ENCODE data around the gene TNFRSF8. TPM values are rescaled to one million over a fixed set of nuclear protein-coding genes. Genes with fewer than 3 reads are reported as not detected.
"Not testable (repeated sequence)": the region's sequence is repeated elsewhere in the genome, so short reads cannot be mapped to it uniquely, and the experiment has no call there.

Gene TNFRSF8
- total RNA-seq, 1 donor from 2014 or later, result 0.10 TPM

DNA sequence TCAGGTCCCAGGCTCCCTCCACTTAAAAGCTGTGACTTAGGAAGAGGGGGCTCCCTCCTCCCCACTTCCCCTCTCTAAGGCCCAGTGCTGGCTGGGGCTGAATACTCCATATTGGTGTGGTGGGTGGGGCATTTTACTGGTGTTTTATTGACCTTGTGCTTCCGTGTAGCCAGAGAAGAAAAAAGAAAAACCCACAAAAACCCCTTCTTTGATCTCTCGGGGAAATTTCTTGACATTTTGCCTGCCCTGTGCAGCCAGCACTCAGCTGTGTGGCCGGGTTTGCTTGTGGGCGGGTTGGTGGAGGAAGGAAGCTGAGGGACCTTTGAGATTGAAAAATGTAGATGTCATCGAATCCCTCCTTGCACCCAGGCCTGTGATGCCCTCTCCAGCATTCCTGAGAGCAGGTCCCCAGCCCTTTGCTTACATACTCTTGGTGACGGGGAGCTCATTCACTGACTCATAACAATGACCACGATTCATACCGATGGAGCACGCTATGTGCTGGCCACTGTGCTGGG, 24.8 kb downstream of the TNFRSF8 start:
- DNase-seq, result no peak

DNA sequence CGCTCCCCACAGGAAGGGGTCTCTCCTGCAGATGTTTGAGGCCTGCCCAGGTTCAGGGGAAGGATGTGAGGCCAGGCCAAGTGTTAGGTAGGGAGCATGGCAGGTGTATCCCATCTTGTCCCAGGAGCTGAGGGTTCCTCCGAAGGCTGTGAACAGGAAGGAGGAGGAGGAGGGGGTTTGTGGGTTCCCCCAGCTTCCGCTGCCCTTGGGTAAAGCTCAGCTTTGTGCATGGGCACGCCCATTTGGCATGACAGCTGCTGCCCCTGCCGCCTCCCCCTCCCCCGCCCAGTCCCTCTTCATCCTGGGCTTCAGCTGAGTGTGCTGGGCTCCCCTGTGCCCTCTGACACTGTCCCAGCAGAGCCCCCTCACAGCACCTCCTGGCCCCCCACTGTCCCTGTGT, 25.5 kb downstream of the TNFRSF8 start:
- DNase-seq, result no peak

DNA sequence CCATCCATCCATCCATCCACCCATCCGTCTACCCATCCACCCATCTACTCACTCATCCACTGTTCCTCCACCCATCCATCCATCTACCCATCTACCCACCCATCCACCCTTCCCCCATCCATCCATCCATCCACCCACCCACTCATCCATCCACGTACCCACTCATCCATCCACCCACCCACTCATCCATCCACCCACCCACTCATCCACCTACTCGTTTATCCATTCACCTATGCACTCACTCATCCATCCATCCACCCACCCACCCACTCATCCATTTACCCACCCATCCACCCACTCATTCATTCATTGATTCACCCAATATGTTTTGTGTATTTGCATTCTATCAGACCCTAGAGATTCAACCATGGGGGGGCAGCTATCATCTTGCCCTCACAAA, 27.2 kb downstream of the TNFRSF8 start:
- no peak for DNase-seq

DNA sequence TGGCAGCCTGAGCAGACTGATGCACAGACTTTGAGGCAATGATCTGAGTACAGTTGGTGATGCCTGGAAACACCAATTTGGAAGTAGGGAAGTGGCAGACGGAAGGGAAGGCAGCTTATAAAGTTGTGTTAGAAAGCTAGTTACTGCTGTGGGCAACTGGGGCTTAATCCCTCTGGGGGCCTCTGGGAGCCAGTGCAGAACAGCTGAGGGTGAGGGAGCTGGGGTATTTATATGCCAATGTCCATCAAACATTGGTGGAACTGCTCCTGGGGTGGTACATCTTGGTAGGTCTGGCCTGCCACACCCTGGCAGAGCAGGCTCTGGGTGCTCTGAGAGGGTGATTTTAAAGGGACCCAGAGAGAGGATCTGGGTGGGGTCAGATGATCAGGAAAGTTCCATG, 28.1 kb downstream of the TNFRSF8 start:
- DNase-seq, result no peak

DNA sequence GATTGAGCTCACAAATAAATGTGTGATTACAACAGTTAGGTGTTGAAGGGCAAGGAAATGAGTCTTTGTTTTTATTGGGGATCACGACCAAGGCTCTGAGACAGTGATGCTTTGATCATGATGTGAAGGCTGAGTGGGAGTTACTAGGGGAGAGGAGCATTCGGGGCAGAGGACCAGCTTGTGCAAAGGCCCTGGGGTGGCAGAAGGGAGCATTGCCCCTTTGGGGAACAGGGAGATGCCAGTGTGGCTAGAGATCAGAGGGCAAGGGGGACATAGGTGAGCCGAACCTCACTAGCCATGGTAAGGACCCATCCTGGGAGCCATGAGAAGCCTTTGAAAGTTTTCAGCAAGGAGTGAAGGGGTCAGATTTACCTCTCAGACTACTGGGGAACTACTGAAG, 31.1 kb downstream of the TNFRSF8 start:
- DNase-seq, result no peak

DNA sequence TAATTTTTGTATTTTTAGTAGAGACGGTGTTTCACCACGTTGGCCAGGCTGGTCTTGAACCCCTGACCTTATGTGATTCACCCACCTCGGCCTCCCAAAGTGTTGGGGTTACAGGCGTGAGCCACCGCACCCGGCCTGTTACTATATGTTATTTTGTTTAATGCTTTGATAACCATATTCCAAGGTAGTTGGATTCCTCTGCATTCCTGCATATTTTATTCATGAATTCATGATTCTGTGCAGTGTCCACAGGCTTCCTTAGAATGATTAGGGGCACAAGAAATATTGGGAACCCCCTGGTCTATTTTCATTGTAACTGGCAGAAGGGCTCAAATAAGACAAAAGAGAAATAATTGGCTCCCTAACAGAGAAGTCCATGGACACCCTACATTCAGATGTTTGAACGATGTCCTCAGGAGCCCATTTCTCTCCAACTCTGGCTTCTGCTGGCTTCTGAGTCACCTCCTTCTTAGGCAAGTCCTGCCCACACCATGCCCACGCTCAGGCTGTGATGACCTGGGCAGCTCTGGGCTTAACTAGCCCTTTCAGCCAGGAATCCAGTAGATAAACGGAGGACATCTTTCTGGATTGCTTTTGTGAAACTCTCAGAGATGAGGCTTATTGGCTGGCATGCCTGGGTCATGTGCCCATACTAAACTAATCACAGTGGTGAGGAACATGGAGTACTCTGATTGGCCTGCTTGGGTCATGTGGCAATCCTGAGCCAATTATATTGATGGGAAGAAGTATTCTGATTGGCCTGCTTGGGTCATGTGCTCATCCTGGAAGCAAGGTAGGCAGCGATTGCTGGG, 32.6 kb downstream of the TNFRSF8 start:
- DNase-seq, result no peak

DNA sequence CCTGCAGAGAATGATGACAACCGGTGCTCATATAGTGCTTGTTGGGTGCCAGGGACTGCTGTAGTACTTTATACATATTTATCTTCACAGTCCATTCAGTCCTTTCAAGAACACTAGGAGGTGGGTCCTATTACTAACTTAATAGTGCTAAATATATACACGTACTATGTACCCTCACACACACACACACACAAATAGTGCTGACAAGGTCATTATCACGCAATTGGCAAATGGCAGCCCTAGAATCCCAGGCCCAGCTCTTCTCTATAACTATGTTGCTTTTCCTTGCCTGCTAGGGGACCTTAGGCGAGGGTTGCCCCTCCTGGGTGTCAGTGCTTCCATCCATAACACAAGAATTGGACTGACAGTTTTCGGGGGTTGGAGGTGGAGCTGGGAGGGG, 33.5 kb downstream of the TNFRSF8 start:
- no peak for DNase-seq

DNA sequence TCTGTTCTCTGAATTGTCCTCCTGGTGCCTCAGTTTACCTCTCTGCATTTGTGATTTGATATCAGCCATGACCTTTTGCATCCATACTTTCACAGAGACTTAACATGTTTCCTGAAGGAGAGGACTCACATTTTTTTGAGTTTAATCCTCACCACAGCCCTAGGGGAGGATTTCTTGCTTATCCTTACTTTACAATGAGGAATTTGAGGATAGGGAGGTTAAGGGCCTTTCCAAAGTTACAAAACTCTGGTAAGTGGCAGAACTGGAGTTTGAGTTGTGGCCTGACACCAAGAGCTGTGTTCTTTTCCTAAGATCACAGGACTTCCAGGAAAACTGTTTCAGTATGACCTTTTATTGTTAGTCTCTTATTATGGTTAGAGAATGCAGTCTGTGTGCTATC, 34.2 kb downstream of the TNFRSF8 start:
- no peak for DNase-seq

DNA sequence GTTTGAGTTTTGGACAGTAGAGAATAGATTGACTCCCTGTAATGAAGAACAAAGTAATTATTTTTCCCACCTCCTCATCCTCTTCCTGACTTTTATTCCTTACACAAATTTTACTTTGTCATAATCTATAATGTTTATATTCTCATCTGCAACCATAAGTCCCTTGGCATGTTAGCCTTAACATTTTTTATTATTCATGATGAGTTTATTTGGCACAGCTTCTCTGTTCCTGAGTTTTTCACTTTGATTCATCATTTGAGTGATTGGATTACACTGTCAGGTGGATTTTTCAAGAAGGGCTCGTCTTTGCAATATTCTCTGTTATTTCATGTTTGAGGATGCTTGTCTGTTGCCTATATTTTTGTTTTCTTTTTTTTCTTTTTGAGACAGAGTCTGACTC, 35.7 kb downstream of the TNFRSF8 start:
- DNase-seq, result no peak

DNA sequence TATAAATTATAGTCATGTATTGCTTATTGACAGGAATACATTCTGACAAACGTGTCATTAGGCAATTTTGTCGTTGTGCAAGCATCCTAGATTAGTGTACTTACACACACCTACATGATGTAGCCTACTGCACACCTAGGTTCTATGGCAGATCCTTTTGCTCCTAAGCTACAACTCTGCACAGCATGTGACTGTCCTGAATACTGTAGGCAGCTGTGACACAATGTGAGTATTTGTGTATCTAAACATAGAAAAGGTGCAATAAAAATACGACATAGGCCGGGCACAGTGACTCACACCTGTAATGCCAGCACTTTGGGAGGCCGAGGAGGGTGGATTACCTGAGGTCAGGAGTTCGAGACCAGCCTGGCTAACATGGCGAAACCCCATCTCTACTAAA, 36.5 kb downstream of the TNFRSF8 start:
- no peak for DNase-seq

DNA sequence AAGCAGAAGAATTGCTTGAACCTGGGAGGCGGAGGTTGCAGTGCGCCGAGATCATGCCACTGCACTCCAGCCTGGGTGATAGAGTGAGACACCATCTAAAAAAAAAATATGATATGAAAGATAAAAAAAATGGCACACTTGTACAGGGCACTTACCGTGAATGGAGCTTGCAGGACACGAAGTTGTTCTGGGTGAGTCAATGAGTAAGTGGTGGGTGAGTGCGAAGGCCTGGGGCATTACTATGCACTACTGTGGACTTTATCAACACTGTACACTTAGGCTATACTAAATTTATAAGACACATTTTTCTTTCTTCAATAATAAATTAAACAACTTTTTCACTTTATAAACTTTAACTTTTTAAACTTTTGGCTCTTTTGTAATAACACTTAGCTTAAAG, 37.0 kb downstream of the TNFRSF8 start:
- DNase-seq, result no peak

DNA sequence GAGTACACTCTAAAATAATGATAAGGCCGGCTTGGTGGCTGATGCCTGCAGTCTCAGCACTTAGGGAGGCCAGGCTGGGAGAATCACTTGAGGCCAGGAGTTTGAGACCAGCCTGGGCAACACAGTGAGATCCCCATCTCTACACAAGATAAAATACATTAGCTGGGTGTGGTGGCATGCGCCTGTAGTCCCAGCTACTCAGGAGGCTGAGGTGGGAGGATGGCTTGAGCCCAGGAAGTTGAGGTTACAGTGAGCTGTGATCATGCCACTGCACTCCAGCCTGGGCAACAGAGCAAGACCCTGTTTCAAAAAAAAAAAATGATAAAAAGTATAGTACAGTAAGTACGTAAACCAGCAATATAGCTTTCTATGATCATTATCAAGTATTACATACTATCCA, 38.0 kb downstream of the TNFRSF8 start:
- not testable (repeated sequence) for DNase-seq

DNA sequence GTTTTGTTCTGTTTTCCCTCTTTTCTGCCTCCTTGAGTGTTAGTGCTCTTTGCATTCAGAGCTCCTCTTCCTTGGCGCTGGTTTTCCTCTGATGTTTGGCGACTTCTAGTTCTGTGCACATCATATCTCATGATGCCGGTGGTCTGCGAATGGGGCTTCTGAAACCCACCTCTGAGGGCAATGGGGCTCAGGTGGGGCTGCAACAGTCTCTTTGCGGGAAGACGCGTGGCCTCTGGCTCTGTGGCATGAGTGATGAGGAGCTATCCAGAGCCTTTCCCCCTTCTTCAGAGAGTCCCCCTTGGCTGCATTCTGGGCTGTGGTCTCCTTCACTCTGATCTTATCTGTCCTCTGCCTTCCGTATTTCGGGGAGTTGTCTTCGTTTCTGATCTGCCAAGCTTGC, 39.0 kb downstream of the TNFRSF8 start:
- DNase-seq, result no peak

DNA sequence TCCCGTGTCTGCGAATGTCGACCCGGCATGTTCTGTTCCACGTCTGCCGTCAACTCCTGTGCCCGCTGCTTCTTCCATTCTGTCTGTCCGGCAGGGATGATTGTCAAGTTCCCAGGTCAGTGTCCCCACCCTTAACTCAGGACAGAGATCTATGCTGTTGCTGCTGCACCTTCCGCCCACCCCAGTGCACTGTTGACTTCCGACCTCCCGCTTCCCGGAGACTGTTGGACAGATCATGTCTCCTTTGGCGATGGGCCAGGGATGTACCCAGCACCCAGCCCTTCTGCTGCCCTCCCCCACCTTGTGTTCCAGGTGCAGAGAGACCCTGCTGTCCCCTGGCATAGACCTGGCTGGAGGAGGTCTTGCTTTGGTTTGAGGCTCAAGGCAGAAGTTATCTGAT, 41.3 kb downstream of the TNFRSF8 start:
- DNase-seq, result no peak

DNA sequence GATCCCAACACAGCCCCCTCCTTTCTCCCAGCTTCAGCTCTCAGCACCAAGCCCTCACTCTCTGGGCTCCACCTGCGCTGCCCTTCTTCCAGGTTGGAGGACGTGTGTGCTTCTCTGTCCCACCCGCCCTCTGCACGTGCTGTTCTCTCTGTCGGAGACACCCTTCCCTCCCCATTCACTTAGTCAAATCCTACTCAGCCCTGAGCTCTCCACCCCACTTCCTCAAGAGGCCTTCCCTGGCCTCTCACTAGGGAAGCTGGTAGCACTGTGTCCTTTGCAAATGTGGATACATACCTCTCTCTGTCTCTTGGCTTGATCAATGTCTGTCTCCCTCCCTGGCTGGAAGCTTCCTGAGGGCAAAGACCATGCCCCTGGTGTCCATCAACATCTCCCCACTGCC, 43.0 kb downstream of the TNFRSF8 start:
- DNase-seq, result no peak

DNA sequence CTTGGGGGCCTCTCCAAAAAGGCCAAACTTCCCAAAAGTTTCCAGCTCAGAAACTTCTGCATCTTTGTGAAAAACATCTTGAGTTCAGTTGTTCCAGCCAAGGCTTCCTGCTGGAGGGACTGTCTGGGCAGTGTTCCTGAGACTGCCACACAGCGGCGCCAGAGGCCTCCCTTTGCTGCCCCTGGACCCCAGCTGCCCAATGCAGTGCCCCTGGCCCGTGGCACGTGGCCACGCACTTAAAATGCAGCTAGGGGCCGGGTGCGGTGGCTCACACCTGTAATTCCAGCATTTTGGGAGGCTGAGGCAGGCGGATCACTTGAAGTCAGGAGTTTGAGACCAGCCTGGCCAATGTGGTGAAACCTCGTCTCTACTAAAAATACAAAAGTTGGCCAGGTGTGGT, 43.8 kb downstream of the TNFRSF8 start:
- DNase-seq, result not testable (repeated sequence)

DNA sequence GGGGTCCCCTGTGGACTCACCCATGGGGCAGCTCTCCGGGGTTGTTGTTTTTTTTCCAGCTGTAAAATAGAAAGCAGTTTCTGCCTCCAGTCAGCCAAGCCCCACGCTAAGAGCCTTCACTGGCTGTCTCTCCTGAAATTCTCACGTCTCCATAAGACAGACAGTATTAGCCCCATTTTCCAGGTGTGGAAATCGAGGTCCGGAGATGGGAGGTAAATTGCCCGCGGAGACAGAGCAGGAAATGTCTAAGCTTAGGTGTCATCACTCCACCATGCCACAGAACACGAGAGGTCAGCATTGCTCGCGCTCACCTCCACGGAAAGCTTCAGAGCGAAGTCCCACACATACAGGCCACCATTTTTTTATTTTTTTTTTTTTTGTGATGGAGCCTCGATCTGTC, 44.6 kb downstream of the TNFRSF8 start:
- no peak for DNase-seq

DNA sequence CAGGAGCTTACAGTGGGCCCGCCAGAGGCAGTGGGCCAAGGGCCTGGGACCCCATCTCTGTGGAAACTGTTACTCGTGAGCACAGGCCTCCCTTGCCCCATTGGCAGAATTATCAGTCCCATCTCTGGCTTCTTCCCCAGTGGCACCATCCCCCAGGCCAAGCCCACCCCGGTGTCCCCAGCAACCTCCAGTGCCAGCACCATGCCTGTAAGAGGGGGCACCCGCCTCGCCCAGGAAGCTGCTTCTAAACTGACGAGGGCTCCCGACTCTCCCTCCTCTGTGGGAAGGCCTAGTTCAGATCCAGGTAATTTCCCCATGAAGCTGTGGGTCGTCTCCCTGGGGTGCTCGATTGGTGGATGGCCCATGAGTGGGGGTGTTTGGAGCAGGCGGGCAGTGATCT, 46.8 kb downstream of the TNFRSF8 start:
- DNase-seq, result no peak

DNA sequence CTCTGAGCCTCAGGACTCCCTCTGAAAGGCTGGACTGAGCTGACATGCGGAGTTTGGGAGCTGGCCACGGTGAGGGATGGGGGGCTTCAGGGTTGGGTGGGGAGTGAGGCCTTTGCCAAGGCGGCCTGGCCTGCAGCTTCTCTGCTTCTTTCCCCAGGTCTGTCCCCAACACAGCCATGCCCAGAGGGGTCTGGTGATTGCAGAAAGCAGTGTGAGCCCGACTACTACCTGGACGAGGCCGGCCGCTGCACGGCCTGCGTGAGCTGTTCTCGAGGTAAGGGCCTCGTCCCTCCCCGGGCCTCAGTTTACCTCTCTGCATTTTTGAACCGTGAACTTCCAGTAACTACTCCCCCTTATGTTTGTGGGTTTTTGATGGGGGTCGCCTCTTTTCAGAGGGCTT, 48.6 kb downstream of the TNFRSF8 start:
- no peak for DNase-seq

DNA sequence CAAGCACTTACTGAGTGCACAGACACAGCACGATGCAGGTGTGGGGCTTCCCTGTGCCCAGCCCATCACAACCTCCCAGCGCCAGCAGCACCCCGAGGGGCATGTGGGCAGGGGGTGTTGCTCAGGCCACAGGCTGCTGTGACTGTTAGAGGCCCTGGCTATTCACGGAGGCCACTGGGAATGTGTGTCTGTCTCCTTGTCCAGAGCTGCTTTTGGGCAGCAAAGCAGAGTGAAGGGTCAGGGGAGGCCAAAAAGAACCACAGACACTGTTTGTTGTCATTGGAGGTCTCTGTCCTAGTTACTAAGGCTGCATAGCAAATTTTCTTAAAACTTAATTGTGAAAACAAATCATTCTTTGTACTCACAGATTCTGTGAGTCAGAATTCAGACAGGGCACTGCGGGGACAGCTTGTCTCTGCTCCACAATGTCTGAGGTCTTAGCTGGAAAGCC, 49.6 kb downstream of the TNFRSF8 start:
- DNase-seq, result no peak

DNA sequence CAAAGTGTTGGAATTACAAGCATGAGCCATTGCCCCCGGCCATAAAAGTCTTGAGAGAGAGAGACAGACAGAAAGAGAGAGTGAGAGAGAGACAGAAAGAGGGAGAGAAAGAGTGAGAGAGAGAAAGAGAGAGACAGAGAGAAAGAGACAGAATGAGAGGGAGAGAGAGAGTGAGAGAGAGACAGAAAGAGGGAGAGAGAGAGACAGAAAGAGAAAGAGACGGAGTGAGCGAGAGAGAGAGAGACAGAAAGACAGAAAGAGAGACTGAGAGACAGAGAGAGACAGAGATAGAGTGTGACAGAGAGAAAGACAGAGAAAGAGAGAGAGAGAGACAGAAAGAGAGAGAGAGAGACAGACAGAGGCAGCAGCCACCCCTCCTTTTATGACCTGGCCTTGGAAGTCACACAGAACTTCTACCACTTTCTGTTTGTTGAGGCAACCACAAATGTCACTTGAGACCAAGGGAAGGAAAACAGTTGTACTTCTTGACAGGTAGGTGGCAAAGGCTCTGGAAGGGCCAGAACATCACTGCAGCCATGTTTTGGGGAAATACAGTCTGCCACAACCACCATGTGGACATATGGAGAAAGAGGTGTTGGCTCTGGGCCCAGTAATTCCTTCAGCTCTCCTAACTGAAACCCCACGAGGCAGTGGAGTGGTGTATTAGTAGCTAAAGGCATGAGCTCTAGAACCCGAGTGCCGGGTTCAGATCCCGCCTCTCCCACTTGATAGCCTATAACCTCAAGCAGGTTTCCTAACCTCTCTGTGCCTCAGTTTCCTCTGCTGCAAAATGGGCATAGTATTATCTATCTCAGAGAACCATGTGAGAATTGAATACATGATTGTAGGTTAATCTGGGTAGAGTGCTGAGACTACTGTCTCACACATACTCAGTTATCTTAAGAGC, 50.6 kb downstream of the TNFRSF8 start:
- DNase-seq, result no peak

DNA sequence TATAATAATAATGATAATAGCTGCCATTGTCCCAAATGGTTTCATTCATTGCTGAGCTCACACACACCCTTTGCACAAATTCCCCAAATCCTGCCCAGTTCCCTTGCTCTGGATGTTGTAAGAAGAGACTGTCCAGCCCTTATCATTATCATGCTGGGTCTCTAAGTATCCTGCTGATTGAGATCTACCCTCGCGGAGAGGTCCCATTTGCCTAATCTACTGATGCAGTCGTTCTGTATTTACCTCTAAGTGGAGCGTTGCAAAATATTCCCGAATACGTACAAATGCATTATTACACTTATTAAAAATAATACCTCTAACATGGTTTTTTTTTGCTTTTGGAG, 51.2 kb downstream of the TNFRSF8 start:
- DNase-seq, result no peak

DNA sequence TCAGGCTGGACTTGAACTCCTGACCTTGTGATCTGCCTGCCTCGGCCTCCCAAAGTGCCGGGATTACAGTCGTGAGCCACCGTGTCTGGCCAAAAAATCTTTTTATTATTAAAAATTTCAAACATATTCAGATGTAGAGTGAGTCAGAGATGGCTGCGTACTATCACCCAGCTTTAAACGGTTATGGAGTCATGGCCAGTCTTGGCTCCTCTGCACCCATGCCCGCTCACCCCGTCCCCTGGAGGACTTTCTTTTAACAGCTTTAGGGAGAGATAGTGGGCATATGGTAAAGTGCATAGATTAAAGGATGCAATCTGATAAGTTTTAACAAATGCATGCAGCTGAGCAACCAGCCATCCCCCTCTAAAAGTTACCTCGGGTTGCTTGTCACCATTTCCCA, 51.8 kb downstream of the TNFRSF8 start:
- no peak for DNase-seq

Data from skin of body (tissue), 2 donors.